Loucy (cell line): ENCODE data around the gene HTATIP2.

ENCODE experiments used
- H2AFZ ChIP-seq: fragments of 200-600 bp; sonication (generic); 2 replicates; pipeline ENCODE4 v1.6.0; 2016; ENCODE audit warnings: antibody characterized with exemption, mild to moderate bottlenecking, low read length, moderate library complexity
- H3F3A ChIP-seq: fragments of 200-600 bp; 2 replicates; pipeline ENCODE4 v1.6.0; 2016; ENCODE audit warnings: antibody characterized with exemption, low read depth, mild to moderate bottlenecking
- H3K27me3 ChIP-seq: fragments of 200-600 bp; sonication (generic); 2 replicates; pipeline ENCODE4 v1.6.1; 2014; ENCODE audit warnings: low read length, mild to moderate bottlenecking; ENCODE audit not compliant: insufficient read depth, poor library complexity, severe bottlenecking
- H3K36me3 ChIP-seq: fragments of 200-600 bp; sonication (generic); 2 replicates; pipeline ENCODE4 v1.6.1; 2016; ENCODE audit warnings: low read length; ENCODE audit not compliant: insufficient read depth
- H3K4me1 ChIP-seq: fragments of 200-600 bp; sonication (generic); 2 replicates; pipeline ENCODE4 v1.5.1; 2014; ENCODE audit warnings: low read length, mild to moderate bottlenecking; ENCODE audit not compliant: insufficient read depth, poor library complexity, severe bottlenecking
- H3K4me2 ChIP-seq: fragments of 200-600 bp; sonication (generic); 2 replicates; pipeline ENCODE4 v1.6.0; 2014; ENCODE audit warnings: antibody characterized with exemption, low read length, low read depth, mild to moderate bottlenecking; ENCODE audit not compliant: poor library complexity, severe bottlenecking
- H3K4me3 ChIP-seq: fragments of 200-600 bp; sonication (generic); 2 replicates; pipeline ENCODE4 v1.5.1; 2014; ENCODE audit warnings: low read length, mild to moderate bottlenecking, mixed read lengths; ENCODE audit not compliant: poor library complexity, severe bottlenecking
- H3K79me2 ChIP-seq: fragments of 200-600 bp; sonication (generic); 2 replicates; pipeline ENCODE4 v1.6.1; 2014; ENCODE audit warnings: low read length; ENCODE audit not compliant: insufficient read depth
- H3K9ac ChIP-seq: fragments of 200-600 bp; sonication (generic); 2 replicates; pipeline ENCODE4 v1.6.0; 2014; ENCODE audit warnings: mild to moderate bottlenecking, low read depth, low read length, moderate library complexity; ENCODE audit not compliant: poor library complexity, severe bottlenecking
- H3K9me2 ChIP-seq: fragments of 200-600 bp; sonication (generic); replicated peaks from 2 replicates; pipeline ENCODE4 v1.6.1; 2016; ENCODE audit warnings: low read depth, low read length, mixed read lengths
- H3K9me3 ChIP-seq: fragments of 200-600 bp; sonication (generic); 2 replicates; pipeline ENCODE4 v1.6.1; 2014; ENCODE audit warnings: mild to moderate bottlenecking, antibody characterized with exemption, low read length, low read depth; ENCODE audit not compliant: insufficient read depth
- H4K20me1 ChIP-seq: fragments of 200-600 bp; sonication (generic); 2 replicates; pipeline ENCODE4 v1.6.0; 2014; ENCODE audit warnings: antibody characterized with exemption, low read length, mild to moderate bottlenecking; ENCODE audit not compliant: insufficient read depth, poor library complexity, severe bottlenecking
- CTCF ChIP-seq: fragments of 200-600 bp; sonication (generic); conservative IDR thresholded peaks from 2 replicates; pipeline ENCODE4 v1.5.1; 2014; ENCODE audit warnings: mild to moderate bottlenecking, antibody characterized with exemption, low read length
- EZH2phosphoT487 ChIP-seq: fragments of 200-600 bp; IDR thresholded peaks from 2 replicates; pipeline ENCODE4 v1.6.1; 2018; ENCODE audit warnings: antibody characterized with exemption, mild to moderate bottlenecking, moderate library complexity, borderline replicate concordance

The HTATIP2 gene

GRCh38 chr11:20342347-20343141 lies 21.0 kb upstream of the HTATIP2 start:
- H3K4me3 ChIP-seq: no peak overlapping the region
- no peaks in the 10 kb centered on the region for H3K27me3 ChIP-seq
- no peaks in the 10 kb centered on the region for H3K9me3 ChIP-seq
- H3K36me3 ChIP-seq: no peaks in the 10 kb centered on the region
- no peaks in the 10 kb centered on the region for H3K79me2 ChIP-seq
- H2AFZ ChIP-seq: no peak overlapping the region
- no peak overlapping the region for H3K9ac ChIP-seq
- TF ChIP-seq CTCF (no peak), EZH2phosphoT487 (no peak)
- H3K4me2 ChIP-seq: no peak overlapping the region
- H3K9me2 ChIP-seq: no peaks in the 10 kb centered on the region
- no peaks in the 10 kb centered on the region for H3F3A ChIP-seq
- H4K20me1 ChIP-seq: no peaks in the 10 kb centered on the region
- no peaks in the 10 kb centered on the region for H3K4me1 ChIP-seq

- H3K4me1 ChIP-seq: no peaks in the 10 kb centered on the region
- no peaks in the 10 kb centered on the region for H3K36me3 ChIP-seq
- no peak overlapping the region for H3K4me2 ChIP-seq
- H3K9me3 ChIP-seq: no peaks in the 10 kb centered on the region
- H2AFZ ChIP-seq: no peak overlapping the region
- no peak for TF ChIP-seq CTCF
- TF ChIP-seq EZH2phosphoT487: no peak
- no peaks in the 10 kb centered on the region for H3K9me2 ChIP-seq
- no peak overlapping the region for H3K4me3 ChIP-seq
- no peaks in the 10 kb centered on the region for H3K27me3 ChIP-seq
- H3F3A ChIP-seq: no peaks in the 10 kb centered on the region
- no peaks in the 10 kb centered on the region for H4K20me1 ChIP-seq
- H3K9ac ChIP-seq: no peak overlapping the region
- H3K79me2 ChIP-seq: no peaks in the 10 kb centered on the region
Measured at GRCh38 chr11:20351136-20351535, 12.4 kb upstream of the HTATIP2 start.

GRCh38 chr11:20351751-20352262 lies 11.7 kb upstream of the HTATIP2 start:
- Histone ChIP-seq H3F3A (no peaks in the 10 kb centered on the region), H3K27me3 (no peaks in the 10 kb centered on the region), H3K36me3 (no peaks in the 10 kb centered on the region), H3K9me2 (no peaks in the 10 kb centered on the region), H4K20me1 (no peaks in the 10 kb centered on the region), H2AFZ (no peak overlapping the region), H3K4me2 (no peak overlapping the region), H3K9me3 (no peaks in the 10 kb centered on the region), H3K9ac (no peak overlapping the region), H3K4me3 (no peak overlapping the region), H3K4me1 (no peaks in the 10 kb centered on the region), H3K79me2 (no peaks in the 10 kb centered on the region)
- no peak for TF ChIP-seq EZH2phosphoT487
- TF ChIP-seq CTCF: no peak
